ENCODE measurements around the gene GPRC5B.

The GPRC5B gene

GRCh38 chr16:19909750-19910322 lies 25.2 kb upstream of the GPRC5B start:
- DNase-seq (ENCODE audit: insufficient read length, low spot score) (no peak), FAIRE-seq (no peak)
- no peak for TF ChIP-seq CTCF (IDR thresholded peaks at IDR 0.05; ENCODE audit: insufficient read depth, missing control alignments)

- no peak for TF ChIP-seq CTCF (IDR thresholded peaks at IDR 0.05; ENCODE audit: insufficient read depth, missing control alignments)
- FAIRE-seq, result no peak
- DNase-seq (ENCODE audit: insufficient read length, low spot score), result no peak
Measured at GRCh38 chr16:19908921-19909320, 24.3 kb upstream of the GPRC5B start.

- no peak for DNase-seq (ENCODE audit: insufficient read length, low spot score)
- TF ChIP-seq CTCF (IDR thresholded peaks at IDR 0.05; ENCODE audit: insufficient read depth, missing control alignments), result peak; percentile 97
- no peak for FAIRE-seq
Measured at GRCh38 chr16:19907161-19907992, 22.7 kb upstream of the GPRC5B start.

GRCh38 chr16:19901164-19901563 lies 16.5 kb upstream of the GPRC5B start:
- no peak for FAIRE-seq
- no peak for DNase-seq (ENCODE audit: insufficient read length, low spot score)
- no peak for TF ChIP-seq CTCF (IDR thresholded peaks at IDR 0.05; ENCODE audit: insufficient read depth, missing control alignments)

GRCh38 chr16:19899605-19899955 lies 14.9 kb upstream of the GPRC5B start:
- no peak for FAIRE-seq

GRCh38 chr16:19898924-19899604 lies 14.4 kb upstream of the GPRC5B start:
- DNase-seq (ENCODE audit: insufficient read length, low spot score) (no peak), FAIRE-seq (no peak)
- peak; percentile 75 for TF ChIP-seq CTCF (IDR thresholded peaks at IDR 0.05; ENCODE audit: insufficient read depth, missing control alignments)

More at GRCh38 chr16:19899605-19899955, 14.9 kb upstream of the GPRC5B start:
- TF ChIP-seq CTCF (IDR thresholded peaks at IDR 0.05; ENCODE audit: insufficient read depth, missing control alignments), result no peak
- DNase-seq (ENCODE audit: insufficient read length, low spot score), result no peak
